Right forelimb (tissue), 1 donor: ENCODE measurements around the gene ADAMTS14.
A peak's percentile ranks its signal among the peaks of the same experiment; 100 is the strongest.
"Not testable (repeated sequence)": the region's sequence is repeated elsewhere in the genome, so short reads cannot be mapped to it uniquely, and the experiment has no call there.

Experiments
- DNase-seq: peaks from one replicate; pipeline ENCODE4 v3.0.0-alpha.2; 2018

ADAMTS14 gene, protein sequence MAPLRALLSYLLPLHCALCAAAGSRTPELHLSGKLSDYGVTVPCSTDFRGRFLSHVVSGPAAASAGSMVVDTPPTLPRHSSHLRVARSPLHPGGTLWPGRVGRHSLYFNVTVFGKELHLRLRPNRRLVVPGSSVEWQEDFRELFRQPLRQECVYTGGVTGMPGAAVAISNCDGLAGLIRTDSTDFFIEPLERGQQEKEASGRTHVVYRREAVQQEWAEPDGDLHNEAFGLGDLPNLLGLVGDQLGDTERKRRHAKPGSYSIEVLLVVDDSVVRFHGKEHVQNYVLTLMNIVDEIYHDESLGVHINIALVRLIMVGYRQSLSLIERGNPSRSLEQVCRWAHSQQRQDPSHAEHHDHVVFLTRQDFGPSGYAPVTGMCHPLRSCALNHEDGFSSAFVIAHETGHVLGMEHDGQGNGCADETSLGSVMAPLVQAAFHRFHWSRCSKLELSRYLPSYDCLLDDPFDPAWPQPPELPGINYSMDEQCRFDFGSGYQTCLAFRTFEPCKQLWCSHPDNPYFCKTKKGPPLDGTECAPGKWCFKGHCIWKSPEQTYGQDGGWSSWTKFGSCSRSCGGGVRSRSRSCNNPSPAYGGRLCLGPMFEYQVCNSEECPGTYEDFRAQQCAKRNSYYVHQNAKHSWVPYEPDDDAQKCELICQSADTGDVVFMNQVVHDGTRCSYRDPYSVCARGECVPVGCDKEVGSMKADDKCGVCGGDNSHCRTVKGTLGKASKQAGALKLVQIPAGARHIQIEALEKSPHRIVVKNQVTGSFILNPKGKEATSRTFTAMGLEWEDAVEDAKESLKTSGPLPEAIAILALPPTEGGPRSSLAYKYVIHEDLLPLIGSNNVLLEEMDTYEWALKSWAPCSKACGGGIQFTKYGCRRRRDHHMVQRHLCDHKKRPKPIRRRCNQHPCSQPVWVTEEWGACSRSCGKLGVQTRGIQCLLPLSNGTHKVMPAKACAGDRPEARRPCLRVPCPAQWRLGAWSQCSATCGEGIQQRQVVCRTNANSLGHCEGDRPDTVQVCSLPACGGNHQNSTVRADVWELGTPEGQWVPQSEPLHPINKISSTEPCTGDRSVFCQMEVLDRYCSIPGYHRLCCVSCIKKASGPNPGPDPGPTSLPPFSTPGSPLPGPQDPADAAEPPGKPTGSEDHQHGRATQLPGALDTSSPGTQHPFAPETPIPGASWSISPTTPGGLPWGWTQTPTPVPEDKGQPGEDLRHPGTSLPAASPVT

DNA sequence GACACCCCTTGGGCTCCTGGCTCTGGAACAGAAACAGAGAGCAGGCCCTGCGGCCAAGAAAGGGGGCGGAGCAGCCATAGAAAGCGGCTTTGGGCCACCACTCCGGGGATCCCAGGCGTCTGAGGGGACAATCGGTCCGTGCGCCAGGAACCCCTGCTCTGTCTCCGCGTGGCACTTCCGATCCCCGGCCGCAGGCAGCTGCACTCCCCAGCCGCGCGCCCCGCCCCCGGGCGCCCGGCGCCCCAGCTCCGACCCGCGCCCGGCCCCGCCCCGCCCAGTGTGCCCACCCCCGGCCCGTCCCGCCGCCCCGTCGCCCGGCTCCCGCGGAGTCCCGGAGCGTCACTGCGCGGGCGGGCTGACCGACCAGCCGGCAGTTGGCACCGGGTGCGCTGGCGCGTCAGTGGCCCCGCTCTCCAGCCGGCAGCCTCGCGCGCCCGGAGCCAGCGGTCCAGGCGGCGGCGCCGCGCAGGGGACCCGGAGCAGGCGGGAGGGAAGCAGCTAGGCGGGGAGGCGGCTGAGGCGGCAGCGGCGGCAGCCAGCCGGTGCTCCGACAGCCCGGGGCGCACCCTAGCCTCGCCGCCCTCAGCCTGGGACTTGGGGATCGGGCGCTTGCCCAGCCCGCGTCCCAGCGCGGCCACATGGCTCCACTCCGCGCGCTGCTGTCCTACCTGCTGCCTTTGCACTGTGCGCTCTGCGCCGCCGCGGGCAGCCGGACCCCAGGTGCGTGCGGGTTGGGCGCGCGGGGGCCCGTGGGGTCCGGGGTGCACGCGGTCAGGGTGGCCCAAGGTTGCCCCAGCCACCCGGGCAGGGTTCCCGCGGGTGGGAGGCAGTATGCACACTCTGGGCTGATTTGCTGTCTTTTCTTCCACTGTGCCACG is at the start of gene ADAMTS14:
ADAMTS14 (plus strand) TSS at position 342 of the 878 bp plus-strand sequence; CDS start at position 639, 297 bp downstream.
- DNase-seq = peak; percentile 81

DNA sequence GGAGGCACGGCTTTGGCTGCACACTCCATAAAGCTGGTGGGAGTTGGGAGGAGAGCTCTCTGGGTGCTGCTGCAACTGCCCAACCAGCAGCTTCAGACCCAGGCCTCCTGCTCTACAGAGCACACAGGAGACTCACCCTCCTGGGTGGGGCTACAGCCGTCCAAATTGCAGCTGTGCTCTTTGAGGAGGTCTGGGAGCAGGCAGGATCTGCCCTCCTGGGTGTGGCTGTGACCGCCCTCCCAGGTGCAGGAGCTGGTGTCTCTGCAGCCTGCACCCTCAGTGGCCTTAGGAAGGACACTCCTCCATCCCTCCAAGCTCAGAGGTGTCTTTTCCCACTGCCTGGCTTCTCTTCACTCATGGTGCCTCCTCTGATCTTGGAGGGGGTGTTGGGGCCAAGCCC is 49.8 kb upstream of the ADAMTS14 start:
- DNase-seq = no peak

GRCh38 chr10:70622981-70623844 is 49.1 kb upstream of the ADAMTS14 start:
- DNase-seq = no peak

DNA sequence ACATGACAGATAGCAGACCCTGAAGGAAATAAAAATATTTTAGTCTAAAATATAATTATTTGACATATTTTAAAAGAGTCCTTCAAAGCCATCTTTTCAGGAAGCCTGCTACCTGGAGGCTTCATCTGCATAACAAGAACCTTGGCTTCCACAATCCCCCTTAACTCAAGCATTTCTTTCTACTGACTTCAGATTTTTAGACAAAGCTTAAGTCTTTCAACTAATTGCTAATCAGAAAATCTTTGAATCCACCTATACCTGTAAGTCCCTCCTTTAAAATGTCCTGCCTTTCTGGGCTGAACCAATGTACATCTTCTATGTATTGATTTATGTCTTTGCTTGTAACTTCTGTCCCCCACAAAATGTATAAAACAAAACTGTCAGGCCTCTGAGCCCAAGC is 46.2 kb upstream of the ADAMTS14 start:
- DNase-seq = no peak

DNA sequence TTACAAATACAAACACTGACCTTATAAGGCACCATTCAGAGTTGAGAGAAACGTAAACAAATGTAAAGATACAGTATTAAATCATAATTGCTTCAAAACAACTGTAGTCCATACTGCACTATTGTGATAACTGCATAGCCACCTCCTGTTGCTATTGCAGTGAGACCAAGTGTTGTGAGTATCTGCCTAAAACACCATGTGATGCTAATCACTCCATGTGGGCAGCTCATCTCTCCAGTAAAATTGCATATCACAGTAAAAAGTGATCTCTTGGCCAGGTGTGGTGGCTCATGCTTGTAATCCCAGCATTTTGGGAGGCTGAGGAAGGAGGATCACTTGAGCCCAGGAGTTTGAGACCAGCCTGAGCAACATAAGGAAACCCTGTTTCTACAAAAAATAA is 43.0 kb upstream of the ADAMTS14 start:
- DNase-seq = no peak

GRCh38 chr10:70631735-70632134 is 40.6 kb upstream of the ADAMTS14 start:
- not testable (repeated sequence) for DNase-seq

DNA sequence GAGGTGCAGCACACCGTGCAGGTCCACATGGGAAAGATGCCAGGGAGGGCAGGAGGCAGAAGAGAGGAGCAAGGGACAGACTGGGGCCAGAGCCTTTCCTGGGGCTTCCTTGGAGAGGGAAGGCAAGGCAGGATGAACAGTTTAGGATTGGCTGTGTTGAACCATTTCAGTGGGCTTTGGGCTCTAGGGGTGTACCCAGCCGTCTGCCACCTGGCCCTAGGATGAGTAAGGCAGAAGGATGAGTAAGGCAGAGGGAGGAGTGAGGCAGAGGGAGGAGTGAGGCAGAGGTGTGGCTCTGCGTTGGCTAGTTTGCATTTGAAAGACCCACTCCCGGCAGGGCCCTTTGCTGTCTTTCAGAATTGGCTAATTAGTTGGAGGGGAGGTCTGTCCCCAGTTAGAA is 38.3 kb upstream of the ADAMTS14 start:
- DNase-seq = no peak

DNA sequence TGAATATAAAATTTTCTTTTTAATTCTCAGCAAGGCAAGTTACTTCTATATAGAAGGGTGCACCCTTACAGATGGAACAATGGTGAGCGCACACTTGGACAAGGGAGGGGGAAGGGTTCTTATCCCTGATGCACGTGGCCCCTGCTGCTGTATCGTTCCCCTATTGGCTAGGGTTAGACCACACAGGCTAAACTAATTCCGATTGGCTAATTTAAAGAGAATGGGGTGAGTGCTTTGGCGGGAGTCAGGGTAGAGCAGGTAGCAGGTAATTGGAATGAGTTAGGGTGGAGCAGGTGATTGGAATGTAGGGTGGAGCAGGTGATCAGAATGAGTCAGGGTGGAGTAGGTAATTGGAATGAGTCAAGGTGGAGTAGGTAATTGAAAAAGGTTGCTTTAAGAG is 37.8 kb upstream of the ADAMTS14 start:
- not testable (repeated sequence) for DNase-seq

- not testable (repeated sequence) for DNase-seq
These were observed 32.5 kb upstream of the ADAMTS14 start for GRCh38 chr10:70639640-70640383.

- DNase-seq = not testable (repeated sequence)
These were observed 29.0 kb upstream of the ADAMTS14 start for GRCh38 chr10:70643272-70643671.

- not testable (repeated sequence) for DNase-seq
These were observed 27.3 kb upstream of the ADAMTS14 start for GRCh38 chr10:70644959-70645358.

DNA sequence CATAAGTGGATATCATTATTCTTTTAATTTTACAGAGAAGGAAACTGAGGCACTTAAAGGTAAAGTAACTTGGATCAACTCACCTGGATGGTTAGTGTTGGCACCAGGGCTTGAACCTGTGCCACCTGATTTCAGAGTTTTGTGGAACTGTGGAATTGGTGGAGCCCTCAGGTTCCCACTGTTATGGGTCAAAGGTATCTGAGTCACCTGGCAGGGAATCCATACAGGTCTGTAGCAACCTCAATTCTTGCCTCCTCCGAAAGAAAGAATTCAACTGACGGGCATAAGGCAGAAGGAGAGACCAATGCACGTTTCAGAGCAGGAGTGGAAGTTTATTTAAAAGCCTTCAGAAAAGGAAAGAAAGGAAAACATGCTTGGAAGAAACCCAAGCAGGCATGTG is 25.2 kb upstream of the ADAMTS14 start:
- no peak for DNase-seq

DNA sequence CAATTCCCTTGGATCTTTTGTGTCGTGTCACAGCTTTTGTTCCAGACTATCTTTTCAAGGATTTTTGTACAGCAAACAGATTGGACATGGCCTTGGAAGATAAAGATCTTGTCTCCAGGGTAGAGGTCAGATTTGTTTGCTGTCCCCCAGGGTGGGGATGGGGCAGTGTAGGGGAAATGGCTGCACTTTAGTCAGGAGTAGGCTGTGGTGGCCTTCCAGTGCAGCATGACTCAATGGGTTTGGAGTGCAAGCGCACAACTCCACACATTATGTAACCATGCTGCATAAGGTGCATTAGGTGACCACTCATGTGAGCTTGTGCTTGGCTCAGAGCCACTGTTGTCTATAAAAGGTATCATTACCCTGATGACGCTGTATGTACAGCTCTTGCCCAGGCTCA is 23.9 kb upstream of the ADAMTS14 start:
- no peak for DNase-seq

- no peak for DNase-seq
These were observed 22.8 kb upstream of the ADAMTS14 start for GRCh38 chr10:70649526-70649925.

GRCh38 chr10:70650104-70650503 is 22.2 kb upstream of the ADAMTS14 start:
- DNase-seq = no peak

GRCh38 chr10:70650718-70651117 is 21.6 kb upstream of the ADAMTS14 start:
- DNase-seq = no peak

DNA sequence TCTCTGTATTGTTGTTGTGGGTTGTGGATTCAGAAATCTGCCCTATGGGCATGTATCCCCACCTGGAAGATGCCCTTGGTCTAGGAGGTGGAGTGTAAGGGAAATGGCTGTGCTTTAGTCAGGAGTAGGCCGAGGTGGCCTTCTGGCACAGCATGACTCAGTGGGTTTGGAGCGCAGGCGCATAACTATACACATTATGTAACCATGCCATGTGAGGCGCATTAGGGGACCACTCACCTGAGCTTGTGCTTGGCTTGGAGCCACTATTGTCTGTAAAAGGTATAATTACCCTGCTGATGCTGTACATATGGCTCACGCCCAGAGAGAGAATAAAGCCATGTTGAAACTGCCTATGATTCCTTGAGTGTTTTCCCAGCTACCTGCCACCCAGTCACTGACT is 20.6 kb upstream of the ADAMTS14 start:
- no peak for DNase-seq

DNA sequence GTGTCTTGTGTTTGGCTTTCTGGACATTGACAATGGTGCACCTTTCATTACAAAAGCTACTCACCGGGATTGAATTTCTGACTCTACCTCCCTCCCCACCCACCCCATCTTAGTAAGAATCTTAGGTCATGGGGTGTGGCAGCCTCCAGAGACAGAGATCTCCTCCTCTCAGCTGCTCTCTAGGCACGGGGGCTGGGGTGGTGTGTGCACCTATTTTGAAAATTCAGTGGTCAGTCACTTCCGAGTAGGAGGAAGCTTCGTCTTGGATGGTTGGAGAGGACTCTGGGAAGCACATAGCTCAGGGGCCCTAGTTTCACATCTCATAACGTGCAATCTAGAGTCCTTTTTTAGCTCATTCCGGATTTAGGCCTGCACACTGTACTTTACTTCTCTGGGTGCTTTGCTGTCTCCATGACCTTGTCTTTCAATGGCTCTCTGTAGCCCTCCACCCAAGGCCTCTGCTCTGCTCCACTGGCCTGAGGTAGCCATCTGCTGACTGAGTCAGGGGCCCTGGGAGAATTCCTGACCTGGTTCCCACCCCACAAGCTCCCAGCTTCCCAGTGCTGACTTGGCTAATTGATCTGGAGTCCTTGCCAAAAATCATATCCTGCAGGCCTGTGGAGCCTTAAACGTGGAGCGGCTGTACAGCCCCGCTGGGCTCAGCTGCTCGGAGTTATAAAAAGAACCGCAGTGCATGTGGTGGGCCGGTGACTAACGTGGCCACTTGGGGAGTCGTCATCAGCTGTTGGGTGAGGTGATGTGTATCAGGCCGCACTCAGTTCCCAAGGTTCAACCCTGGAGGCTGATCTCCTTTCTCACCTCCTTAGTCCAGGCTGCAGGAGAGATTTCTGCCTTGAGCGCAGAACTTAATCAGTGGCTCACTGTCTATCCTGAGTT is 19.3 kb upstream of the ADAMTS14 start:
- DNase-seq = peak; percentile 83

DNA sequence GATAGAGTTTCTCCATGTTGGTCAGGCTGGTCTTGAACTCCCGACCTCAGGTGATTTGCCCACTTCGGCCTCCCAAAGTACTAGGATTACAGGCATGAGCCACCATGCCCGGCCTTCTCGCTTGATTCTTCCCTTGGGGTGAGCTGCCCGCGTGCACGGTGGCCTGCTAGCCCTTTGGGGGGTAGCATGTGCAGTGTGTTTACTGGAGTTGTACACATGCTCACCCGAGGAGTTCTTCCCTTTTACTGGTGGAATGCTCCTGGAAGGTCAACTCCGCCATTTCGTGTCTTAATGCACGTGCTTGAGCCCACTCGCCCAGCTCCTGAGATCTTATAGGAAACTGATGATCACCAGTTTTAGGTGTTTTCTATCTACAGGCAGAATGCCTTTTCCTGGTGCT is 17.0 kb upstream of the ADAMTS14 start:
- no peak for DNase-seq
